Stimulated activated CD8-positive, alpha-beta memory T cell treated with anti-CD3 and anti-CD28 coated beads, Interleukin-12 subunit alpha, Interleukin-12 subunit beta, amount 100 ng/mL, for 24 hours (primary cell): ENCODE data around the gene BRWD1.

Source experiments
- DNase-seq: peaks from one replicate; pipeline ENCODE4 v3.0.0-alpha.2; 2020; ENCODE audit errors: extremely low read depth

BRWD1 gene

GRCh38 chr21:39197448-39198233 is 115.8 kb downstream of the BRWD1 start:
- no peak for DNase-seq

GRCh38 chr21:39196838-39197237 is 116.6 kb downstream of the BRWD1 start:
- DNase-seq, result no peak

- DNase-seq, result no peak
Observed at GRCh38 chr21:39196310-39196709, 117.1 kb downstream of the BRWD1 start.

GRCh38 chr21:39193380-39193779 is 120.1 kb downstream of the BRWD1 start:
- DNase-seq, result no peak

GRCh38 chr21:39189857-39190604 is 123.4 kb downstream of the BRWD1 start:
- no peak for DNase-seq

GRCh38 chr21:39188521-39189139 is 124.8 kb downstream of the BRWD1 start:
- DNase-seq, result no peak

GRCh38 chr21:39187141-39187540 is 126.3 kb downstream of the BRWD1 start:
- no peak for DNase-seq

GRCh38 chr21:39186676-39187075 is 126.8 kb downstream of the BRWD1 start:
- DNase-seq, result no peak

GRCh38 chr21:39185157-39185556 is 128.3 kb downstream of the BRWD1 start:
- no peak for DNase-seq

- no peak for DNase-seq
Observed at GRCh38 chr21:39184050-39184980, 129.1 kb downstream of the BRWD1 start.

GRCh38 chr21:39183272-39184049 is 130.0 kb downstream of the BRWD1 start, which contains the start of gene PSMG1:
Gene PSMG1 (minus strand): TSS chr21:39183451. CDS start chr21:39183385, 66 bp downstream.
- peak; percentile 91 for DNase-seq

GRCh38 chr21:39182484-39183271 is 130.8 kb downstream of the BRWD1 start:
- DNase-seq, result no peak

GRCh38 chr21:39182016-39182415 is 131.4 kb downstream of the BRWD1 start:
- DNase-seq, result no peak

GRCh38 chr21:39181205-39181818 is 132.1 kb downstream of the BRWD1 start:
- no peak for DNase-seq

- DNase-seq, result no peak
Observed at GRCh38 chr21:39180429-39181019, 132.9 kb downstream of the BRWD1 start.

GRCh38 chr21:39178421-39178820 is 135.0 kb downstream of the BRWD1 start:
- DNase-seq, result no peak

- no peak for DNase-seq
Observed at GRCh38 chr21:39176271-39176709, 137.1 kb downstream of the BRWD1 start.

- no peak for DNase-seq
Observed at GRCh38 chr21:39175665-39176064, 137.8 kb downstream of the BRWD1 start.

GRCh38 chr21:39175154-39175553 is 138.3 kb downstream of the BRWD1 start:
- no peak for DNase-seq
